PC-9 (cell line): ENCODE data around the gene ARPP19. TPM values are rescaled to one million over a fixed set of nuclear protein-coding genes. Genes with fewer than 3 reads are reported as not detected.
"Not testable (repeated sequence)": the region's sequence is repeated elsewhere in the genome, so short reads cannot be mapped to it uniquely, and the experiment has no call there.

Source experiments
- BruUV-seq: library from RNA; stranded (reverse); fragments of 400-500 nt; replicated peaks from 2 replicates; lab custom pipeline; 2021; lab: Mats Ljungman, UMichigan
- CTCF ChIA-PET: fragments of 300-600 bp; sonication (Branson Sonifier 250); formaldehyde crosslinking; loops from one replicate; lab custom pipeline; 2022; ENCODE audit warnings: antibody characterized with exemption; lab: Charles Lee
- POLR2A ChIA-PET: fragments of 300-600 bp; sonication (Branson Sonifier 250); formaldehyde crosslinking; loops from one replicate; lab custom pipeline; 2022; ENCODE audit warnings: antibody characterized with exemption; ENCODE audit not compliant: unreplicated experiment; lab: Charles Lee
- DNase-seq, 2 experiments: peaks; one replicate each; pipeline versions ENCODE4 v3.0.0 to v3.0.0-alpha.2; 2015 to 2022; ENCODE audit warnings: mixed read lengths in 1 of 2
- H2AFZ ChIP-seq: fragments of 200-600 bp; sonication (generic); 2 replicates; pipeline ENCODE4 v1.8.1; 2017; ENCODE audit warnings: antibody characterized with exemption
- H3F3A ChIP-seq: fragments of 200-600 bp; sonication (generic); 2 replicates; pipeline ENCODE4 v1.8.1; 2017; ENCODE audit warnings: antibody characterized with exemption, mild to moderate bottlenecking, low read depth; ENCODE audit not compliant: insufficient read depth
- H3K27ac ChIP-seq: fragments of 200-600 bp; sonication (generic); 2 replicates; pipeline ENCODE4 v1.6.1; 2016; ENCODE audit warnings: mixed run types
- H3K27me3 ChIP-seq: fragments of 200-600 bp; sonication (generic); 2 replicates; pipeline ENCODE4 v1.6.1; 2016; ENCODE audit warnings: low read depth, mixed run types; ENCODE audit not compliant: insufficient read depth
- H3K36me3 ChIP-seq: fragments of 200-600 bp; sonication (generic); 2 replicates; pipeline ENCODE4 v1.6.1; 2016; ENCODE audit warnings: low read depth, mixed run types
- H3K4me1 ChIP-seq: fragments of 200-600 bp; sonication (generic); replicated peaks from 2 replicates; pipeline ENCODE4 v1.6.1; 2016; ENCODE audit warnings: mixed run types; ENCODE audit not compliant: insufficient read depth
- H3K4me2 ChIP-seq: fragments of 200-600 bp; sonication (generic); 2 replicates; pipeline ENCODE4 v1.6.1; 2017; ENCODE audit warnings: mixed run types
- H3K4me3 ChIP-seq: fragments of 200-600 bp; sonication (generic); 2 replicates; pipeline ENCODE4 v1.6.1; 2016; ENCODE audit warnings: mixed run types
- H3K79me2 ChIP-seq: fragments of 200-600 bp; sonication (generic); 2 replicates; pipeline ENCODE4 v1.6.1; 2017; ENCODE audit warnings: low read depth, mixed run types
- H3K9me2 ChIP-seq: fragments of 200-600 bp; sonication (generic); 2 replicates; pipeline ENCODE4 v1.8.1; 2017; ENCODE audit warnings: mild to moderate bottlenecking; ENCODE audit not compliant: insufficient read depth
- H3K9me3 ChIP-seq: fragments of 200-600 bp; sonication (generic); 2 replicates; pipeline ENCODE4 v1.8.1; 2016; ENCODE audit warnings: low read depth; ENCODE audit not compliant: insufficient read depth
- H4K20me1 ChIP-seq: fragments of 200-600 bp; sonication (generic); 2 replicates; pipeline ENCODE4 v1.8.1; 2017; ENCODE audit not compliant: insufficient read depth
- CTCF ChIP-seq: fragments of 200-600 bp; sonication (generic); conservative IDR thresholded peaks from 2 replicates; pipeline ENCODE4 v1.6.1; 2017; ENCODE audit warnings: mixed run types, antibody characterized with exemption, mild to moderate bottlenecking, moderate library complexity
- EZH2 ChIP-seq: fragments of 200-600 bp; sonication (generic); IDR thresholded peaks from 2 replicates; pipeline ENCODE4 v1.8.0; 2017; ENCODE audit warnings: antibody characterized with exemption, low read depth
- intact Hi-C: fragments of 100-400 bp; cut with micrococcal nuclease; formaldehyde crosslinking; loops from one replicate; pipeline ENCODE4 v1.10.0; 2022; ENCODE audit not compliant: unreplicated experiment
- total RNA-seq: library from RNA; stranded (reverse); gene quantifications from 2 replicates; pipeline ENCODE4 v1.2.3, GENCODE V29; 2021

The ARPP19 gene
- total RNA-seq, 1 experiment from 2014 or later = 119 TPM

- no peak overlapping the region for H3K4me3 ChIP-seq
Observed at GRCh38 chr15:52515343-52515742, 53.5 kb downstream of the ARPP19 start.

GRCh38 chr15:52514482-52514881 is 54.3 kb downstream of the ARPP19 start:
- no TSS peak for BruUV-seq
- no peak overlapping the region for H3K4me3 ChIP-seq
- H3K36me3 ChIP-seq = no peaks in the 10 kb centered on the region
- H3K4me1 ChIP-seq = no peaks in the 10 kb centered on the region
- no peak overlapping the region for H3K27ac ChIP-seq
- ChIA-PET CTCF (interaction anchor here (0.6 kb wide), 1 partner anchor 170 kb away, joined by 3 read pairs; no protein-coding TSS in a partner anchor), POLR2A (no interaction called here)
- intact Hi-C loops = no loop called here
- H3K27me3 ChIP-seq = no peaks in the 10 kb centered on the region
- TF ChIP-seq EZH2 = no peak
- TF ChIP-seq CTCF = no peak
- H3K9me2 ChIP-seq = no peaks in the 10 kb centered on the region
- no peaks in the 10 kb centered on the region for H3K79me2 ChIP-seq
- no peaks in the 10 kb centered on the region for H3F3A ChIP-seq
- H3K4me2 ChIP-seq = no peak overlapping the region
- H2AFZ ChIP-seq = no peak overlapping the region
- DNase-seq = no peak
- no peaks in the 10 kb centered on the region for H3K9me3 ChIP-seq
- no peaks in the 10 kb centered on the region for H4K20me1 ChIP-seq

More at GRCh38 chr15:52515343-52515742, 53.5 kb downstream of the ARPP19 start:
- H3K27ac ChIP-seq = no peak overlapping the region
- ChIA-PET POLR2A (interaction anchor here (0.6 kb wide), 1 partner anchor 158 kb away, joined by 3 read pairs; no protein-coding TSS in a partner anchor), CTCF (interaction anchor here (0.6 kb wide), 1 partner anchor 169 kb away, joined by 3 read pairs; no protein-coding TSS in a partner anchor)
- no peaks in the 10 kb centered on the region for H3K9me3 ChIP-seq
- no peak overlapping the region for H3K4me2 ChIP-seq
- no peak for TF ChIP-seq CTCF
- no peak for TF ChIP-seq EZH2
- no peak for DNase-seq
- no peak overlapping the region for H2AFZ ChIP-seq
- no peaks in the 10 kb centered on the region for H4K20me1 ChIP-seq
- no TSS peak for BruUV-seq
- H3K79me2 ChIP-seq = no peaks in the 10 kb centered on the region
- H3K36me3 ChIP-seq = no peaks in the 10 kb centered on the region
- no peaks in the 10 kb centered on the region for H3K4me1 ChIP-seq
- no peaks in the 10 kb centered on the region for H3K9me2 ChIP-seq
- no peaks in the 10 kb centered on the region for H3K27me3 ChIP-seq
- no peaks in the 10 kb centered on the region for H3F3A ChIP-seq
- intact Hi-C loops = no loop called here

GRCh38 chr15:52512869-52513268 is 56.0 kb downstream of the ARPP19 start:
- H3K9me3 ChIP-seq, H3F3A ChIP-seq, H3K36me3 ChIP-seq, H2AFZ ChIP-seq, H3K4me3 ChIP-seq, CTCF ChIA-PET, H3K27me3 ChIP-seq, POLR2A ChIA-PET, H3K4me1 ChIP-seq, H3K4me2 ChIP-seq, H3K27ac ChIP-seq, H4K20me1 ChIP-seq, BruUV-seq, H3K9me2 ChIP-seq, intact Hi-C loops, DNase-seq, H3K79me2 ChIP-seq: not testable (repeated sequence)

GRCh38 chr15:52511084-52511483 is 57.7 kb downstream of the ARPP19 start:
- no peaks in the 10 kb centered on the region for H3F3A ChIP-seq
- CTCF ChIA-PET = no interaction called here
- H2AFZ ChIP-seq = no peak overlapping the region
- no peak for TF ChIP-seq EZH2
- TF ChIP-seq CTCF = no peak
- H3K27ac ChIP-seq = no peak overlapping the region
- no peaks in the 10 kb centered on the region for H3K9me2 ChIP-seq
- H3K27me3 ChIP-seq = no peaks in the 10 kb centered on the region
- H3K4me1 ChIP-seq = no peaks in the 10 kb centered on the region
- no TSS peak for BruUV-seq
- DNase-seq = no peak
- no peaks in the 10 kb centered on the region for H3K36me3 ChIP-seq
- H3K79me2 ChIP-seq = no peaks in the 10 kb centered on the region
- H3K4me2 ChIP-seq = no peak overlapping the region
- POLR2A ChIA-PET = no interaction called here
- intact Hi-C loops = no loop called here
- H4K20me1 ChIP-seq = no peaks in the 10 kb centered on the region
- no peaks in the 10 kb centered on the region for H3K9me3 ChIP-seq
- H3K4me3 ChIP-seq = no peak overlapping the region
